Measurements from ENCODE around the gene MED22.

DNA sequence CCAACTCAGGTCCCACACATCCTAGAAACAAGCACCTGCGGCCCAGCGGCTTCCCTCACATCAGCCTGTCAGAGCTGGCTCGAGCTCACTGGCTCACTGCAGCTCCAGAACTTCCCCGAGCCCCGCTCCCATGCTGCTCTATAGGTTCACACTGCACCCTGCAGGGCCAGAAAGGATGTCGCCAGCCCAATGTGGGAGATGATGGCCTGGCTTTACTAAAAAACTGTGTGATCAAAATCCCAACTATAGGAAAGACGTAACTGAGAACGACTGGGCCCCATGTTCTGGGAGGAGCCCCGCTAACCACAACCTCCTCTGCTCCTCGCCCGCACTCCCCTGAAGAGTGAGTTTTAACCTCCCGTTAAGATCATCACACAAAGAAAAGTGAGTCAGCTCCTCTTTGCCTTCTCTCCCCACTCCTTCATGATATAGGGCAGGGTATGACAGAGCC, 23.4 kb upstream of the MED22 start:
- TF ChIP-seq SIN3A (IDR thresholded peaks at IDR 0.05; ENCODE audit: borderline replicate concordance, insufficient read depth, low read length) (no peak), POLR2AphosphoS5 (IDR thresholded peaks at IDR 0.05; ENCODE audit: low read depth, low read length) (no peak)

All from PFSK-1 (cell line).